GM12874 (cell line): Measurements from ENCODE around the gene GPC6.

Experiments used
- CTCF ChIP-seq: IDR thresholded peaks from 2 replicates; pipeline ENCODE4 v1.5.1; 2011; ENCODE audit warnings: low read depth, mild to moderate bottlenecking, control low read depth, low read length, moderate library complexity; ENCODE audit not compliant: insufficient read depth

The GPC6 gene

GRCh38 chr13:93637852-93638251 lies 411.2 kb downstream of the GPC6 start:
- TF ChIP-seq CTCF: no peak

GRCh38 chr13:93640452-93640851 lies 413.8 kb downstream of the GPC6 start:
- no peak for TF ChIP-seq CTCF

- TF ChIP-seq CTCF: no peak
These were observed 419.6 kb downstream of the GPC6 start for GRCh38 chr13:93646245-93646644.

DNA sequence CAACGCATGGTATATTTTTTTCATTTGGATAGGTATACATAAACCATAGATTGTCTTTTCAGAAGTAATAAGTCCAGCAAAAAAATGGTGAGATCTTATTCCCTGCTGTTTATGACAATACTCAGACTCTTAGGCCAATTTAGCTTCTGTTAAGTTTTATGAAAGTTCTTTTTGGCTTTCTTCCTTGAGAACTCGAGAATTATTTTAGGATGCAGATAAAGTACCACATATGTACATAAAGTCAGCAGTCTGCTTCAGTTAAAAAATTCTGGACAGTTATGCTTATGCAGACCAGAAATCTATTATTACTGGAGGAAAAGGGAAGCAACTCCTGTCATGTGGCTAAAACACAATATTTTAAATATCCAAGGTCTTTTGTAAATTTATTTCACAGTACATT lies 422.9 kb downstream of the GPC6 start:
- TF ChIP-seq CTCF: no peak

GRCh38 chr13:93653776-93654175 lies 427.2 kb downstream of the GPC6 start:
- TF ChIP-seq CTCF: no peak

DNA sequence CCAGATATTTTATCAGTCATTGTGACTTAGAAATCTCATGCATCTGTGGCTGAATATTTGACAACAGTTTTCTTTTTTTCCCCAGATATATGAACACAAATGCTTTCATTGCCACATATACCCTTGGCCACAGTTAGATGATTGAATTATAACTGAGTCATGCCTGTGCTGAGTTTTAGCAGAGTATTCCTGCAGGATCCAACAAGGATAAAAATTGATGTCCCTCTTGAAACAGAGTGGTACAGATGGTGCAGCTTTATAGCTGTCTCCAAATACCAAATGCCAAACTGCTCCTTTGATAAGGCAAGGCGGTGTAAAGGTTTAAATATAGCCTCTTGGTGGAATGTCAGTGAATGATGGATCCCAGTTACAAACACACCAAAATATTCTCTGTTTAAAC lies 428.5 kb downstream of the GPC6 start:
- TF ChIP-seq CTCF: no peak

DNA sequence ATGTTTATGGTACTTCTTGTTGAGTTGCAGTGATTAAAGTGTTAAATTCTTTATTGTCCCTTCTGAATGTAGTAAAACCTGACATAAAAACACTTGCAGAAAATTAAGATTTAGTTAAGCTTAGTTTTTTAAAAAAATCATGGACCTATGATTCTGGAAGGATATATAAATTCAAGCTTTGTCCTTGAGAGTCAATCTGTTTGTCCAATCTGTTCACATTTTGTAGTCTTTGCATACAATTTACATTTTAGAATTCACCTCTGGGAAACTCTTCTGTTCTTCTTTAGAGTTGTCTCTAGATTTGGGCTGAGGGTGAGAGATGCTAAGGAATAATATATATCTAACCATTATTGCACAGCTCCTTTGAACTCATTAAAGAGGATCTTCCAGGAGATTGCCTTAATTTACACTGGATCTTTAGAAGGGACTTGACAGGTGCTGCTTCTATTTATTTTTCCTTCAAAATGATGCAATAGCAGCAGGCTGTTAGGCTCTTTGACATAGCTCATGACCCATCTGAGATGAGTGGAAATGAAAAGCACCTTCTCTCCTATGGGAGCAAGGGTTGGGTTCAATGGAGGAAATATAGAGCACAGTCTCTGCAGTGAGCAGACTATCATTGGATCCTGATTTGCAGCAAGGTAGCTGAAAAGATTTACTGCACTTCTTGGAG lies 433.9 kb downstream of the GPC6 start:
- no peak for TF ChIP-seq CTCF
